DMS114 treated with DMSO at 0.1 percent for 48 hours (cell line): Measurements from ENCODE around the gene SLX9.

Experiments
- DNase-seq: peaks from one replicate; lab custom pipeline; 2025; ENCODE audit not compliant: unreplicated experiment; lab: John Stamatoyannopoulos, UW

SLX9 gene

GRCh38 chr21:44999428-44999971 is 59.7 kb downstream of the SLX9 start:
- no peak for DNase-seq

GRCh38 chr21:44999972-45000636 is 60.3 kb downstream of the SLX9 start:
- DNase-seq: no peak

- no peak for DNase-seq
These were observed 60.9 kb downstream of the SLX9 start for GRCh38 chr21:45000637-45001133.

- no peak for DNase-seq
These were observed 61.6 kb downstream of the SLX9 start for GRCh38 chr21:45001134-45002095.

GRCh38 chr21:45002381-45003204 is 62.8 kb downstream of the SLX9 start:
- no peak for DNase-seq

- no peak for DNase-seq
These were observed 63.7 kb downstream of the SLX9 start for GRCh38 chr21:45003331-45004058.

GRCh38 chr21:45004059-45004422 is 64.2 kb downstream of the SLX9 start:
- no peak for DNase-seq

GRCh38 chr21:45004481-45005247 is 64.8 kb downstream of the SLX9 start:
- no peak for DNase-seq

- no peak for DNase-seq
These were observed 66.8 kb downstream of the SLX9 start for GRCh38 chr21:45006536-45007095.

- DNase-seq: no peak
These were observed 69.8 kb downstream of the SLX9 start for GRCh38 chr21:45009616-45010015.

- DNase-seq: no peak
These were observed 70.3 kb downstream of the SLX9 start for GRCh38 chr21:45010096-45010495.

- no peak for DNase-seq
These were observed 71.0 kb downstream of the SLX9 start for GRCh38 chr21:45010860-45011259.

GRCh38 chr21:45011426-45011825 is 71.6 kb downstream of the SLX9 start:
- no peak for DNase-seq

GRCh38 chr21:45011911-45012661 is 72.3 kb downstream of the SLX9 start:
- no peak for DNase-seq

GRCh38 chr21:45012662-45013259 is 72.9 kb downstream of the SLX9 start:
- no peak for DNase-seq

GRCh38 chr21:45013260-45013841 is 73.5 kb downstream of the SLX9 start:
- no peak for DNase-seq

GRCh38 chr21:45014747-45015468 is 75.1 kb downstream of the SLX9 start:
- no peak for DNase-seq
